H1 (cell line): ENCODE data around the gene MEGF11. TPM values are rescaled to one million over a fixed set of nuclear protein-coding genes. Genes with fewer than 3 reads are reported as not detected.

Source experiments
- CTCF ChIA-PET: fragments of 300-600 bp; sonication (Branson Sonifier 250); formaldehyde crosslinking; loops from one replicate; lab custom pipeline; 2021; ENCODE audit not compliant: partially characterized antibody; lab: Charles Lee
- POLR2A ChIA-PET: fragments of 300-600 bp; sonication (Branson Sonifier 250); formaldehyde crosslinking; loops from one replicate; lab custom pipeline; 2021; ENCODE audit warnings: inconsistent platforms; ENCODE audit not compliant: partially characterized antibody; lab: Charles Lee
- DNase-seq, 2 experiments: peaks; one replicate each; pipeline versions ENCODE4 v3.0.0 to v3.0.0-alpha.2; 2010 to 2022; ENCODE audit warnings: low spot score in 2 of 2, low read depth in 1 of 2, mixed read lengths in 1 of 2
- FAIRE-seq: peaks from 2 replicates; lab custom pipeline; 2011; peaks lifted over from hg19 to GRCh38; lab: Jason Lieb, UNC
- H2AFZ ChIP-seq: 2 replicates; pipeline ENCODE4 v1.8.1; 2012; ENCODE audit warnings: low read length, inconsistent platforms
- H2AK5ac ChIP-seq: 2 replicates; pipeline ENCODE4 v1.6.1; 2013; ENCODE audit warnings: low read depth, low read length
- H2BK120ac ChIP-seq: replicated peaks from 2 replicates; pipeline ENCODE3; 2013; ENCODE audit warnings: low read depth, low read length, inconsistent platforms
- H2BK12ac ChIP-seq: 2 replicates; pipeline ENCODE4 v1.6.1; 2013; ENCODE audit warnings: low read depth, low read length
- H2BK15ac ChIP-seq: 2 replicates; pipeline ENCODE4 v1.6.1; 2013; ENCODE audit warnings: low read length
- H2BK20ac ChIP-seq: 2 replicates; pipeline ENCODE4 v1.6.1; 2013; ENCODE audit warnings: low read length
- H2BK5ac ChIP-seq: 2 replicates; pipeline ENCODE4 v1.6.1; 2013; ENCODE audit warnings: low read depth, low read length
- H3K14ac ChIP-seq: 2 replicates; pipeline ENCODE4 v1.6.1; 2013; ENCODE audit warnings: inconsistent platforms; ENCODE audit not compliant: insufficient read length
- H3K18ac ChIP-seq: 2 replicates; pipeline ENCODE4 v1.6.1; 2013; ENCODE audit warnings: low read length; ENCODE audit errors: extremely low read depth
- H3K23ac ChIP-seq: 2 replicates; pipeline ENCODE4 v1.6.1; 2013; ENCODE audit warnings: inconsistent platforms; ENCODE audit not compliant: insufficient read length
- H3K23me2 ChIP-seq: 2 replicates; pipeline ENCODE4 v1.6.1; 2013; ENCODE audit warnings: low read depth, low read length
- H3K27ac ChIP-seq: 2 replicates; pipeline ENCODE4 v1.6.1; 2011; ENCODE audit warnings: low read depth, low read length, inconsistent platforms
- H3K27me3 ChIP-seq, 4 experiments: replicated peaks in 1 of 4; 1 replicate in 1 of 4; 2 replicates in 3 of 4; pipeline versions ENCODE4 v1.6.1 to v1.8.1; 2011 to 2013; ENCODE audit warnings: low read length in 3 of 4, mild to moderate bottlenecking in 3 of 4, inconsistent platforms in 2 of 4, mixed read lengths in 2 of 4, moderate library complexity in 1 of 4; ENCODE audit not compliant: control insufficient read depth in 3 of 4, insufficient read depth in 3 of 4; ENCODE audit errors: extremely low read depth in 1 of 4
- H3K36me3 ChIP-seq, 4 experiments: 2 replicates each; pipeline versions ENCODE4 v1.6.1 to v1.8.1; 2011 to 2013; ENCODE audit warnings: mild to moderate bottlenecking in 4 of 4, low read length in 3 of 4, moderate library complexity in 2 of 4, control low read depth in 1 of 4, inconsistent platforms in 1 of 4; ENCODE audit not compliant: insufficient read depth in 4 of 4, control insufficient read depth in 2 of 4
- H3K4ac ChIP-seq: replicated peaks from 2 replicates; pipeline ENCODE3; 2013; ENCODE audit warnings: low read length, low read depth, mixed read lengths, inconsistent platforms; ENCODE audit not compliant: insufficient read length
- H3K4me1 ChIP-seq, 4 experiments: replicated peaks in 1 of 4; 1 replicate in 1 of 4; 2 replicates in 3 of 4; pipeline versions ENCODE4 v1.6.1 to v1.8.1; 2011 to 2013; ENCODE audit warnings: low read length in 3 of 4, inconsistent platforms in 2 of 4, mixed read lengths in 1 of 4; ENCODE audit not compliant: insufficient read depth in 4 of 4, control insufficient read depth in 3 of 4
- H3K4me2 ChIP-seq, 2 experiments: 2 replicates each; pipeline versions ENCODE4 v1.6.1 to v1.8.1; 2011 to 2013; ENCODE audit warnings: low read depth in 2 of 2, low read length in 2 of 2, control low read depth in 1 of 2, inconsistent platforms in 1 of 2, mild to moderate bottlenecking in 1 of 2; ENCODE audit not compliant: insufficient read depth in 1 of 2
- H3K4me3 ChIP-seq, 4 experiments: fragments of 200-600, 300-600 bp in 1 of 4; sonication (generic), shearing (Covaris generic), sonication (Bioruptor Twin) in 1 of 4; 2 replicates each; pipeline versions ENCODE4 v1.5.1 to v1.8.1; 2011 to 2016; ENCODE audit warnings: low read length in 4 of 4, low read depth in 3 of 4, control low read depth in 2 of 4, inconsistent platforms in 2 of 4, mild to moderate bottlenecking in 2 of 4, mixed read lengths in 1 of 4, moderate library complexity in 1 of 4; ENCODE audit not compliant: insufficient read depth in 2 of 4; ENCODE audit errors: extremely low read depth in 1 of 4
- H3K56ac ChIP-seq: replicated peaks from 2 replicates; pipeline ENCODE3; 2013; ENCODE audit warnings: low read depth, mild to moderate bottlenecking, mixed read lengths, low read length, inconsistent platforms; ENCODE audit not compliant: insufficient read length
- H3K79me1 ChIP-seq: 2 replicates; pipeline ENCODE4 v1.6.1; 2013; ENCODE audit warnings: low read depth, low read length, control low read depth
- H3K79me2 ChIP-seq, 2 experiments: 2 replicates each; pipeline versions ENCODE4 v1.6.1 to v1.8.1; 2012 to 2013; ENCODE audit warnings: low read length in 2 of 2, mild to moderate bottlenecking in 2 of 2, inconsistent platforms in 1 of 2; ENCODE audit not compliant: insufficient read depth in 2 of 2, control insufficient read depth in 1 of 2
- H3K9ac ChIP-seq, 4 experiments: replicated peaks in 1 of 4; 1 replicate in 1 of 4; 2 replicates in 3 of 4; pipeline versions ENCODE4 v1.6.1 to v1.8.1; 2011 to 2013; ENCODE audit warnings: low read depth in 3 of 4, low read length in 3 of 4, control low read depth in 2 of 4, mild to moderate bottlenecking in 2 of 4, moderate library complexity in 2 of 4, inconsistent platforms in 1 of 4; ENCODE audit errors: extremely low read depth in 1 of 4
- H3K9me3 ChIP-seq, 2 experiments: 2 replicates each; pipeline versions ENCODE4 v1.6.1 to v1.8.1; 2012 to 2013; ENCODE audit warnings: mild to moderate bottlenecking in 2 of 2, moderate library complexity in 2 of 2, control low read depth in 1 of 2, inconsistent platforms in 1 of 2, low read depth in 1 of 2, low read length in 1 of 2, mixed read lengths in 1 of 2; ENCODE audit not compliant: insufficient read depth in 2 of 2
- H4K20me1 ChIP-seq, 2 experiments: replicated peaks in 1 of 2; 2 replicates each; pipeline versions ENCODE3 to v1.8.1; 2011 to 2013; ENCODE audit warnings: inconsistent platforms in 2 of 2, low read length in 2 of 2, mild to moderate bottlenecking in 1 of 2; ENCODE audit not compliant: insufficient read depth in 2 of 2, control insufficient read depth in 1 of 2
- H4K5ac ChIP-seq: 2 replicates; pipeline ENCODE4 v1.6.1; 2013; ENCODE audit warnings: low read length, low read depth, mixed read lengths, inconsistent platforms; ENCODE audit not compliant: insufficient read length
- H4K8ac ChIP-seq: 2 replicates; pipeline ENCODE4 v1.8.0; 2013; ENCODE audit warnings: mild to moderate bottlenecking, moderate library complexity, low read length, inconsistent platforms; ENCODE audit not compliant: insufficient read depth; ENCODE audit errors: extremely low read depth
- H4K91ac ChIP-seq: replicated peaks from 2 replicates; pipeline ENCODE3; 2013; ENCODE audit warnings: low read length, mixed read lengths, inconsistent platforms; ENCODE audit not compliant: insufficient read length
- ASH2L ChIP-seq: fragments of 200-600, 300-600 bp; sonication (generic); IDR thresholded peaks from one replicate; pipeline ENCODE4 v1.7.1; 2017; ENCODE audit warnings: low read length
- CBX5 ChIP-seq: fragments of 300-800, 300-1000 bp; sonication (generic); IDR thresholded peaks from 2 replicates; pipeline ENCODE4 v1.7.1; 2016; ENCODE audit warnings: antibody characterized with exemption, low read length, low read depth
- CBX8 ChIP-seq: fragments of 300-800, 300-1000 bp; sonication (generic); IDR thresholded peaks from 2 replicates; pipeline ENCODE4 v1.7.1; 2016; ENCODE audit warnings: low read depth, low read length, borderline replicate concordance
- CEBPB ChIP-seq: IDR thresholded peaks from 2 replicates; pipeline ENCODE4 v1.6.1; 2012; ENCODE audit warnings: low read depth, low read length
- CHD2 ChIP-seq: IDR thresholded peaks from 2 replicates; pipeline ENCODE4 v1.6.1; 2012; ENCODE audit warnings: low read length, improper control_type of control experiment
- EZH2 ChIP-seq: fragments of 200-600 bp; sonication (generic); IDR thresholded peaks from 2 replicates; pipeline ENCODE4 v1.7.1; 2012; ENCODE audit warnings: low read depth, mild to moderate bottlenecking, moderate library complexity, low read length, inconsistent platforms; ENCODE audit not compliant: severe bottlenecking
- FOSL1 ChIP-seq: IDR thresholded peaks from 2 replicates; pipeline ENCODE4 v1.6.1; 2011; ENCODE audit warnings: mild to moderate bottlenecking, low read depth, low read length, moderate library complexity; ENCODE audit not compliant: insufficient read depth
- HDAC2 ChIP-seq, 2 experiments: fragments of 300-600 bp in 1 of 2; sonication (generic) in 1 of 2; IDR thresholded peaks; 2 replicates each; pipeline ENCODE4 v1.6.1; 2011 to 2012; ENCODE audit warnings: low read depth in 2 of 2, low read length in 2 of 2, mild to moderate bottlenecking in 2 of 2, moderate library complexity in 2 of 2, borderline replicate concordance in 1 of 2, inconsistent platforms in 1 of 2
- JUND ChIP-seq: IDR thresholded peaks from 2 replicates; pipeline ENCODE4 v1.6.1; 2011; ENCODE audit warnings: mild to moderate bottlenecking, improper control_type of control experiment, low read length
- NRF1 ChIP-seq: IDR thresholded peaks from 2 replicates; pipeline ENCODE4 v1.6.1; 2011; ENCODE audit warnings: mild to moderate bottlenecking, low read depth, low read length, improper control_type of control experiment
- SP2 ChIP-seq: IDR thresholded peaks from 2 replicates; pipeline ENCODE4 v1.6.1; 2012; ENCODE audit warnings: mild to moderate bottlenecking, low read length, inconsistent platforms
- SRF ChIP-seq: IDR thresholded peaks from 2 replicates; pipeline ENCODE4 v1.6.1; 2011; ENCODE audit warnings: mild to moderate bottlenecking, low read depth, low read length, moderate library complexity
- YY1 ChIP-seq: IDR thresholded peaks from 2 replicates; pipeline ENCODE4 v1.6.1; 2011; ENCODE audit warnings: low read depth, mild to moderate bottlenecking, low read length
- WGBS, 2 experiments: shearing (Covaris generic) in 1 of 2; methylation state at CpG; one replicate each; pipeline versions ENCODE4 v1.1.6 to v1.1.7; 2013 to 2015; ENCODE audit warnings: low lambda C conversion rate in 2 of 2, mixed read lengths in 2 of 2, inconsistent platforms in 1 of 2, low coverage in 1 of 2, missing lambda C conversion rate in 1 of 2; ENCODE audit not compliant: insufficient replicate concordance in 2 of 2, insufficient coverage in 1 of 2, insufficient read length in 1 of 2; ENCODE audit errors: extremely low coverage in 1 of 2, missing lambda C conversion rate in 1 of 2; 5-methylcytosine and 5-hydroxymethylcytosine counted together
- polyA plus RNA-seq, 7 experiments: library from polyadenylated mRNA; depleted of rRNA in 3 of 7; stranded (reverse) in 5 of 7; unstranded in 2 of 7; fragments of >200 nt in 5 of 7; fragments of 200-250 nt in 2 of 7; gene quantifications; 1 replicate in 5 of 7; 2 replicates in 1 of 7; 4 replicates in 1 of 7; pipeline versions ENCODE4 v1.2.1 to v1.2.3, GENCODE V29; 2011 to 2013; ENCODE audit warnings: missing spikeins in 2 of 7, mixed read lengths in 2 of 7
- total RNA-seq: library from RNA; stranded (reverse); fragmentation: NEBNext Ultra II Directional; extraction: Animal tissue kit (Norgen Biotek cat#: 25700); gene quantifications from 2 replicates; pipeline ENCODE4 v1.2.1, GENCODE V29; 2021

MEGF11 gene
- total and polyA plus RNA-seq, 2 of the 8 experiments (the other 6 are each of a cell fraction or from before 2014, with no cell fraction given): 4.4 to 4.8 TPM

GRCh38 chr15:66163553-66163952 is 90.0 kb downstream of the MEGF11 start:
- ChIA-PET POLR2A (no interaction called here), CTCF (interaction anchor here (1.1 to 2.1 kb wide), 6 partner anchors 13 to 190 kb away, joined by 3 to 10 read pairs (median 5); no protein-coding TSS in a partner anchor)
- Histone ChIP-seq H3K9me3 (no peaks in the 10 kb centered on the region), H3K23me2 (no peaks in the 10 kb centered on the region), H4K20me1 (no peaks in the 10 kb centered on the region), H2BK20ac (no peak overlapping the region), H3K9ac (no peak overlapping the region), H2BK5ac (no peak overlapping the region), H3K79me2 (no peaks in the 10 kb centered on the region), H4K5ac (no peak overlapping the region), H3K4me3 (no peak overlapping the region), H3K36me3 (no peaks in the 10 kb centered on the region), H3K4me2 (no peak overlapping the region), H2AK5ac (no peak overlapping the region), H3K79me1 (peaks cover 3% of the 10 kb centered on the region; the same call in 1 of the 2 replicates), H3K18ac (no peak overlapping the region), H3K27me3 (no peaks in the 10 kb centered on the region), H3K14ac (no peak overlapping the region), H4K8ac (no peak overlapping the region), H2AFZ (no peak overlapping the region), H3K23ac (no peak overlapping the region), H2BK12ac (no peak overlapping the region), H3K56ac (no peak overlapping the region), H2BK15ac (no peak overlapping the region), H3K27ac (no peak overlapping the region), H3K4me1 (peaks cover 0 to 3% (median 0%) of the 10 kb centered on the region in 4 experiments; a peak in 1 of 7 replicates), H3K4ac (no peak overlapping the region), H4K91ac (no peak overlapping the region), H2BK120ac (no peak overlapping the region)
- TF ChIP-seq YY1: no peak
- no peak for TF ChIP-seq ASH2L
- TF ChIP-seq CEBPB: no peak
- no peak for TF ChIP-seq SP2
- TF ChIP-seq FOSL1: no peak
- no peak for TF ChIP-seq NRF1
- no peak for TF ChIP-seq CHD2
- TF ChIP-seq SRF: no peak
- no peak for TF ChIP-seq CBX8
- TF ChIP-seq JUND: no peak
- no peak for TF ChIP-seq HDAC2 (IDR thresholded peaks at IDR 0.05; ENCODE audit: borderline replicate concordance in 1 of 2, low read depth in 2 of 2, low read length in 2 of 2)
- no peak for TF ChIP-seq CBX5
- TF ChIP-seq EZH2: no peak
- DNase-seq: no peak
- 96% methylated on average over 9 of the region's 9 CpGs; no CpG with 5 or more reads in 1 of the 2 experiments for WGBS, 2 experiments
- FAIRE-seq: no peak
